Activated CD8-positive, alpha-beta T cell treated with anti-CD3 and anti-CD28 coated beads, Interleukin-2, amount 10 ng/mL, durations not matched to agents 7 days and 5 days (primary cell): ENCODE data around the gene TIMM50. TPM values are rescaled to one million over a fixed set of nuclear protein-coding genes. Genes with fewer than 3 reads are reported as not detected.

ENCODE experiments used
- ATAC-seq: fragments of 150-1000 bp; cut with Tn5 transposase; one replicate; pipeline ENCODE4 v1.10.0; 2021; ENCODE audit warnings: moderate library complexity
- CTCF ChIA-PET: fragments of 350-600 bp; sonication (Branson Sonifier 250); formaldehyde crosslinking; loops from one replicate; lab custom pipeline; 2021; ENCODE audit warnings: antibody characterized with exemption; lab: Charles Lee
- POLR2A ChIA-PET: fragments of 350-600 bp; sonication (Branson Sonifier 250); formaldehyde crosslinking; loops from one replicate; lab custom pipeline; 2021; ENCODE audit warnings: antibody characterized with exemption; lab: Charles Lee
- DNase-seq: peaks from one replicate; pipeline ENCODE4 v3.0.0-alpha.2; 2020
- H3K27ac Mint-ChIP-seq: one replicate; pipeline ENCODE4 v1.8.0; 2021; ENCODE audit warnings: mild to moderate bottlenecking, mixed read lengths
- H3K27me3 Mint-ChIP-seq: one replicate; pipeline ENCODE4 v1.8.0; 2021; ENCODE audit warnings: low read depth, mixed read lengths
- H3K36me3 Mint-ChIP-seq: one replicate; pipeline ENCODE4 v1.8.0; 2021; ENCODE audit warnings: low read depth, mixed read lengths
- H3K4me1 Mint-ChIP-seq: one replicate; pipeline ENCODE4 v1.8.0; 2021; ENCODE audit warnings: low read depth, mixed read lengths
- H3K4me3 Mint-ChIP-seq: one replicate; pipeline ENCODE4 v1.8.0; 2021; ENCODE audit warnings: mild to moderate bottlenecking, mixed read lengths
- H3K9me3 Mint-ChIP-seq: one replicate; pipeline ENCODE4 v1.8.0; 2022; ENCODE audit warnings: mixed read lengths; ENCODE audit not compliant: insufficient read depth
- total RNA-seq, 2 experiments: library from RNA; stranded (reverse); gene quantifications; one replicate each; pipeline ENCODE4 v1.2.3, GENCODE V29; 2021

The TIMM50 gene
- total RNA-seq, 2 experiments from 2014 or later: 56.1 to 65.9 TPM

- Mint-ChIP-seq H3K4me3 (no peak overlapping the region), H3K27me3 (peaks cover 59% of the 10 kb centered on the region)
- CTCF ChIA-PET: interaction anchor here (0.9 to 1.2 kb wide), 3 partner anchors 32 to 109 kb away, joined by 3 to 4 read pairs (median 3); partner anchors contain the start of gene EID2B
Observed at GRCh38 chr19:39501340-39501739, 20.7 kb downstream of the TIMM50 start.

DNA sequence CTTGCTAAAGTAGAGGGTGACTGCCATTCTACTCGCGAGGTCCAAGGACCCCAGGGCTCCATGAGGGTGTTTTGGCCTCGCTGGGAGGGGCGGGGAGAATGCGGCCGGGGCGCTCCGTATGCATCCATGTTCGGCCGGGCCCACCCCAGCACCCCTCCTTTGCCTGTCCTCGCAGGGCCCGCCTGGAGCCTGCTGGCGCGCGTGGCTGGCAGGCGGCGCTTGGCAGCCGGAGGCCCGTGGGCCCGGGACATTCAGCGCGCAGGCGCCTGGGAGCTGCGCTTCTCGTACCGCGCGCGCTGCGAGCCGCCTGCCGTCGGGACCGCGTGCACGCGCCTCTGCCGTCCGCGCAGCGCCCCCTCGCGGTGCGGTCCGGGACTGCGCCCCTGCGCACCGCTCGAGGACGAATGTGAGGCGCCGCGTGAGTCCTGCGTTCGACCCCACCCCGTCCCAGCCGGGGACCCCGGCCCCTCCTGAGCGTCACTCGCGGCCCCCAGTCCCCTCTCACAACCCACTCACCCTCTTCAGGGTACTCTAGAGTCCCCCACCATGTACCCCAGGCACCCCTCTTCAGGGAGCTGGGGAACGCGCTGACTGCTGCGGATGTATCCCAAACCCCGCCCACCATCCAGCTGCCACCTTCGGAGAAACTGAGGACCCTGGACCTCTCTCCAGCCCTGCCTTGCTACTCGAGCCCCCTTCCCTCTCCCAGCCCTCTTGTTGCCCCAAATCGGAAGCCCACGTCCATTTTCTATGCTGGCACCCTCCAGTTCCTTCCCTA, 22.2 kb downstream of the TIMM50 start:
- POLR2A ChIA-PET: interaction anchor here (0.8 to 1.2 kb wide), 2 partner anchors 12 to 67 kb away, joined by 3 read pairs; partner anchors contain the start of genes RPS16 and SELENOV
- CTCF ChIA-PET: interaction anchor here (0.6 to 1.7 kb wide), 12 partner anchors 9 to 170 kb away, joined by 3 to 11 read pairs (median 5); partner anchors contain the start of genes EID2B, RPS16 and TIMM50
- H3K9me3 Mint-ChIP-seq: no peaks in the 10 kb centered on the region
- H3K36me3 Mint-ChIP-seq: peaks cover 2% of the 10 kb centered on the region
- ATAC-seq (peak; percentile 54), DNase-seq (peak; percentile 78)
- H3K27ac Mint-ChIP-seq: peak overlapping the region; percentile 60
- no peak overlapping the region for H3K4me3 Mint-ChIP-seq
- H3K4me1 Mint-ChIP-seq: peaks cover 42% of the 10 kb centered on the region
- H3K27me3 Mint-ChIP-seq: peaks cover 59% of the 10 kb centered on the region

More at GRCh38 chr19:39501340-39501739, 20.7 kb downstream of the TIMM50 start:
- no peaks in the 10 kb centered on the region for H3K9me3 Mint-ChIP-seq
- POLR2A ChIA-PET: no interaction called here
- peaks cover 2% of the 10 kb centered on the region for H3K36me3 Mint-ChIP-seq
- DNase-seq: no peak
- H3K27ac Mint-ChIP-seq: no peak overlapping the region
- peaks cover 31% of the 10 kb centered on the region for H3K4me1 Mint-ChIP-seq
- no peak for ATAC-seq

DNA sequence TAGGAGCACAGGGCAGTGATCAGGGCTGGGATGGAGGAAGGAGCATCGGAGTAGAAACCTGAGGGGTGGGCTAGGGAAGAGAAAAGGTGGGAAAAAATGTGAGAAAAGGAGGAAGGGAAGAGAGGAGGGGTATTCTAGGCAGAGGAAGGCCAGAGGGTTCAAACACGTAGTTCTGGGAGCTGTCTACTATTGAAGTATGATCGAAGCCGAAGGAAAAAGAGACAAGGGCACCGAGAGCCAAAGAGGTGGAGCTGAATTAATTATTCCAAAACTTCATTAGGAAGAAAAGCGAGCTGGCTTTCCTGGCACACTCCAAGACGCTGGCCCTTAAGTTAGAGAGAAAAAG, 25.9 kb downstream of the TIMM50 start:
- H3K9me3 Mint-ChIP-seq: no peaks in the 10 kb centered on the region
- H3K4me1 Mint-ChIP-seq: peaks cover 30% of the 10 kb centered on the region
- DNase-seq: no peak
- H3K27ac Mint-ChIP-seq: no peak overlapping the region
- ChIA-PET POLR2A (interaction anchor here (1.5 kb wide), 1 partner anchor 12 kb away, joined by 4 read pairs; no protein-coding TSS in a partner anchor), CTCF (interaction anchor here (0.8 to 1.5 kb wide), 2 partner anchors 32 to 166 kb away, joined by 3 to 5 read pairs; no protein-coding TSS in a partner anchor)
- peak overlapping the region; percentile 54 for H3K4me3 Mint-ChIP-seq
- H3K36me3 Mint-ChIP-seq: no peaks in the 10 kb centered on the region
- no peak for ATAC-seq
- peaks cover 37% of the 10 kb centered on the region for H3K27me3 Mint-ChIP-seq

GRCh38 chr19:39506944-39507714, 26.5 kb downstream of the TIMM50 start:
- DNase-seq (peak; percentile 65), ATAC-seq (peak; percentile 82)
- ChIA-PET POLR2A (interaction anchor here (1.5 kb wide), 1 partner anchor 12 kb away, joined by 4 read pairs; no protein-coding TSS in a partner anchor), CTCF (interaction anchor here (0.8 to 1.5 kb wide), 3 partner anchors 10 to 165 kb away, joined by 3 to 5 read pairs (median 4); no protein-coding TSS in a partner anchor)
- Mint-ChIP-seq H3K4me3 (peak overlapping the region; percentile 75), H3K27ac (no peak overlapping the region), H3K27me3 (peaks cover 36% of the 10 kb centered on the region), H3K9me3 (no peaks in the 10 kb centered on the region), H3K4me1 (peaks cover 30% of the 10 kb centered on the region), H3K36me3 (no peaks in the 10 kb centered on the region)

DNA sequence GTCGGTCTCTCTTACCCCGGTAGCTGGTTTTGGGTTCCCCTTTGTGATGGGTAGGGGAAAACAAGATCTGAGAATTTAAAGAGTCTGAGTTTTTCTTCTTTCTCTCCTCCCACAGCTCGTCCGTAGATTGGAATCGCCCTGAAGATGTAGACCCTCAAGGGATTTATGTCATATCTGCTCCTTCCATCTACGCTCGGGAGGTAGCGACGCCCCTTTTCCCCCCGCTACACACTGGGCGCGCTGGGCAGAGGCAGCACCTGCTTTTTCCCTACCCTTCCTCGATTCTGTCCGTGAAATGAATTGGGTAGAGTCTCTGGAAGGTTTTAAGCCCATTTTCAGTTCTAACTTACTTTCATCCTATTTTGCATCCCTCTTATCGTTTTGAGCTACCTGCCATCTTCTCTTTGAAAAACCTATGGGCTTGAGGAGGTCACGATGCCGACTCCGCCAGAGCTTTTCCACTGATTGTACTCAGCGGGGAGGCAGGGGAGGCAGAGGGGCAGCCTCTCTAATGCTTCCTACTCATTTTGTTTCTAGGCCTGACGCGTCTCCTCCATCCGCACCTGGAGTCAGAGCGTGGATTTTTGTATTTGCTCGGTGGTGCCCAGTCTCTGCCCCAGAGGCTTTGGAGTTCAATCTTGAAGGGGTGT, 27.2 kb downstream of the TIMM50 start:
- Mint-ChIP-seq H3K36me3 (no peaks in the 10 kb centered on the region), H3K4me3 (peak overlapping the region; percentile 75), H3K4me1 (peaks cover 30% of the 10 kb centered on the region), H3K27me3 (peaks cover 37% of the 10 kb centered on the region), H3K27ac (no peak overlapping the region), H3K9me3 (no peaks in the 10 kb centered on the region)
- ChIA-PET CTCF (interaction anchor here (1.4 to 1.5 kb wide), 2 partner anchors 10 to 33 kb away, joined by 4 to 5 read pairs; no protein-coding TSS in a partner anchor), POLR2A (interaction anchor here (0.8 to 1.5 kb wide), 2 partner anchors 11 to 73 kb away, joined by 3 to 4 read pairs; no protein-coding TSS in a partner anchor)
- DNase-seq (no peak), ATAC-seq (no peak)

DNA sequence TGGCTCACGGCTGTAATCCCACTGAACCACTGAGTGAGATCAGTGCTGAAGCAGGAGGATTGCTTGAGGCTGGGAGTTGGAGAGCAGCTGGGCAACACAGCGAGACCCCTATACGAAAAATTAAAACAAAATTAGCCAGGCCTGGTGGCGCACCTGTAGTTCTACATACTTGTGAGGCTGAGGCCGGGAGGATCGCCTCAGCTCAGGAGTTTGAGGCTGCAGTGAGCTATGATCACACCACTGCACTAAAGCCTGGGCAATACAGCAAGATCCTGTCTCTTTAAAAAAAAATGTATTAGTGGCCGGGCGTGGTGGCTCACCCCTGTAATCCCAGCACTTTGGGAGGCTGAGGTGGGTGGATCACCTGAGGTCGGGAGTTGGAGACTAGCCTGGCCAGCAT, 28.0 kb downstream of the TIMM50 start:
- ATAC-seq (no peak), DNase-seq (no peak)
- H3K4me1 Mint-ChIP-seq: peaks cover 22% of the 10 kb centered on the region
- peaks cover 40% of the 10 kb centered on the region for H3K27me3 Mint-ChIP-seq
- H3K27ac Mint-ChIP-seq: no peak overlapping the region
- ChIA-PET CTCF (interaction anchor here (0.7 kb wide), 1 partner anchor 68 kb away, joined by 4 read pairs; no protein-coding TSS in a partner anchor), POLR2A (interaction anchor here (0.8 kb wide), 1 partner anchor 73 kb away, joined by 3 read pairs; no protein-coding TSS in a partner anchor)
- H3K9me3 Mint-ChIP-seq: no peaks in the 10 kb centered on the region
- H3K4me3 Mint-ChIP-seq: no peak overlapping the region
- H3K36me3 Mint-ChIP-seq: no peaks in the 10 kb centered on the region

- no peaks in the 10 kb centered on the region for H3K9me3 Mint-ChIP-seq
- ChIA-PET CTCF (interaction anchor here (0.7 kb wide), 1 partner anchor 69 kb away, joined by 4 read pairs; no protein-coding TSS in a partner anchor), POLR2A (interaction anchor here (0.5 kb wide), 1 partner anchor 853 kb away, joined by 3 read pairs; no protein-coding TSS in a partner anchor)
- no peak for DNase-seq
- H3K27me3 Mint-ChIP-seq: peaks cover 42% of the 10 kb centered on the region
- ATAC-seq: no peak
- H3K4me3 Mint-ChIP-seq: no peak overlapping the region
- no peak overlapping the region for H3K27ac Mint-ChIP-seq
- H3K36me3 Mint-ChIP-seq: no peaks in the 10 kb centered on the region
- H3K4me1 Mint-ChIP-seq: peaks cover 19% of the 10 kb centered on the region
Observed at GRCh38 chr19:39509233-39509632, 28.6 kb downstream of the TIMM50 start.

DNA sequence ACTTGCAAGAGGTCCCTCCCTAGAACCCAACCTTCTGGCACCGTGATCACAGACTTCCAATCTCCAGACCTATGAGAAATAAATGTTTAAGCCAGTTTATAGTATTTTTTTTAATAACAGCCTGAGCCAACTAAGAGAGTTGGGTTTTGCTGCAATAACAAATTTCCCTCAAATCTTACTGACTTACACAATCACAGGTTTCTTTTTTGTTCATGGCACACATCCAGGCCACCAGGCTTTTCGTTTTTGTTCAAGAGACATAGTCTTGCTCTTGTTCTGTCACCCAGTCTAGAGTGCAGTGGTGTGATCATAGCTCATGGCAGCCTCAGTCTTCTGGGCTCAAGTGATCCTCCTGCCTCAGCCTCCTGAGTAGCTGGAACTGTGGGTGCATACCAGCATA, 32.4 kb downstream of the TIMM50 start:
- DNase-seq: no peak
- no peaks in the 10 kb centered on the region for H3K9me3 Mint-ChIP-seq
- no peak overlapping the region for H3K27ac Mint-ChIP-seq
- no peak for ATAC-seq
- peaks cover 44% of the 10 kb centered on the region for H3K27me3 Mint-ChIP-seq
- H3K4me1 Mint-ChIP-seq: peaks cover 17% of the 10 kb centered on the region
- ChIA-PET CTCF (interaction anchor here (0.5 to 1.5 kb wide), 2 partner anchors 20 to 792 kb away, joined by 4 to 6 read pairs; partner anchors contain the start of gene EID2B), POLR2A (no interaction called here)
- peaks cover 1% of the 10 kb centered on the region for H3K36me3 Mint-ChIP-seq
- no peak overlapping the region for H3K4me3 Mint-ChIP-seq

DNA sequence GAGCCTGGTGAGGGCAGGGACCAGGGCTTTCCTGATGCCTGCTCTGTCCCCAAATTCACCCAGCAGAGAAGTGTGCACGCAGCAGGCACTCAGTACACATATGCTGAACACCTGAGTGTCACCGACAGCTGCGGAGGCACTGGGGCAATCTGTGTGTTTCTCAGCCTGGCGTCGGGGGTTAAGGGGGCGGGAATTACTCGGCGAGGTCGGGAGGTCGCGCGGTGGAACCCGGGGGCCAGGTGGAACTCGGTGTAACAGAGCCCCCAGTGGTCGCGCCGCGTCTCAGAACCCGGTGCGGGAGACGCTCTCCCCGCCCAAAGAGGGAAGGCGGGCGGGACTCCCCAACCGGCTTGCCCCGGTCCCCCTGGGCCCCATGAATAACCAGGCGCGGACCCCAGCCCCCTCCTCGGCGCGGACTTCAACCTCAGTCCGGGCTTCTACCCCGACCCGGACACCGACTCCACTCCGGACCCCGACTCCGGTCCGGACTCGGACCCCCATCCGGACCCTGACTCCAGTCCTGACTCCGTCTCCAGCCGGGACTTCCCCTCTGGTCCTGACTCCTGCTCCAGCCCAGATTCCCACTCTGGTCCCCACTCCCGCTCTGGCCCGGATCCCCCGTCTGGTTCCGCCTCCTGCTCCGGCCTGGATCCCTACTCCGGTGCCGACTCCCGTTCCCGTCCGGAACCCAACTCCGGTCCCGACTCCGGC, 34.4 kb downstream of the TIMM50 start, which contains the start of gene SELENOV:
Gene SELENOV, plus strand, starts transcription at position 300 of the 711 bp plus-strand sequence. Its CDS starts 74 bp downstream, at position 374.
- no peaks in the 10 kb centered on the region for H3K9me3 Mint-ChIP-seq
- H3K4me3 Mint-ChIP-seq: peak within 1 kb of the TSS; percentile 32
- peaks cover 1% of the 10 kb centered on the region for H3K36me3 Mint-ChIP-seq
- CTCF ChIA-PET: interaction anchor here (0.8 to 1.2 kb wide), 3 partner anchors 11 to 41 kb away, joined by 3 to 5 read pairs (median 4); no protein-coding TSS in a partner anchor
- peaks cover 42% of the 10 kb centered on the region for H3K27me3 Mint-ChIP-seq
- POLR2A ChIA-PET: interaction anchor here (1.1 kb wide), 1 partner anchor 12 kb away, joined by 3 read pairs; no protein-coding TSS in a partner anchor
- ATAC-seq (peak; percentile 57), DNase-seq (no peak)
- H3K27ac Mint-ChIP-seq: no peak within 1 kb of the TSS
- peaks cover 15% of the 10 kb centered on the region for H3K4me1 Mint-ChIP-seq

DNA sequence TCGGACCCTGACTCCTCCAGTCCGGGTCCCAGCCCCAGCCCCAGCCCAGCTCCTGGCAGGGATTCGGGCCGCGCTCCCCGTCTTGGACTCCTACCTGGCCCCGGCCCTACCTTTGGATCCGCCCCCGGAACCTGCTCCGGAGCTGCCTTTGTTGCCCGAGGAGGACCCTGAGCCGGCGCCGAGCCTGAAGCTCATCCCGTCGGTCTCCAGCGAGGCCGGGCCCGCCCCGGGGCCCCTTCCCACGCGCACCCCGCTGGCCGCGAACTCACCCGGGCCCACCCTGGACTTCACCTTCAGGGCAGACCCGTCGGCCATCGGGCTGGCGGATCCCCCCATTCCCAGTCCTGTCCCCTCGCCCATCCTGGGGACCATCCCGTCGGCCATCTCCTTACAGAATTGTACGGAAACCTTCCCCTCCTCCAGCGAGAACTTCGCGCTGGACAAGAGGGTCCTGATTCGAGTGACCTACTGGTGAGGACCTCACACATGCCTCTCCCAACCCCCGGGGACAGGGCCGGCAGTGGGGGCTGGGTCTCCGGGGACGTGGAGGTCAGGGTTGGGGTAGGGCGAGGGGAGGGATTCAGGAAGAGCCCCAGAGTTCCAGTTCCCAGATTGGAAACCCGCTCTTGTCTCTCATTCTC, 35.0 kb downstream of the TIMM50 start:
- Mint-ChIP-seq H3K27me3 (peaks cover 42% of the 10 kb centered on the region), H3K36me3 (peaks cover 1% of the 10 kb centered on the region), H3K4me1 (peaks cover 15% of the 10 kb centered on the region), H3K27ac (no peak overlapping the region), H3K9me3 (no peaks in the 10 kb centered on the region), H3K4me3 (no peak overlapping the region)
- ChIA-PET POLR2A (interaction anchor here (1.1 kb wide), 1 partner anchor 12 kb away, joined by 3 read pairs; no protein-coding TSS in a partner anchor), CTCF (interaction anchor here (0.8 kb wide), 1 partner anchor 41 kb away, joined by 3 read pairs; no protein-coding TSS in a partner anchor)
- DNase-seq (no peak), ATAC-seq (peak; percentile 20)
